ENCODE results near the gene PARVB. TPM values are rescaled to one million over a fixed set of nuclear protein-coding genes. Genes with fewer than 3 reads are reported as not detected.

PARVB gene
- total and polyA plus RNA-seq, 10 of the 15 experiments (the other 5 are each of a cell fraction or from before 2014, with no cell fraction given) = 5.2 to 264 (median 76.0) TPM

- Histone ChIP-seq H3K36me3 (ENCODE audit: control insufficient read depth in 2 of 2, insufficient read depth in 2 of 2, low read length in 1 of 2) (peaks cover 9 to 11% of the 10 kb centered on the region in 2 experiments), H3K4me3 (no peak overlapping the region), H4K20me1 (ENCODE audit: control insufficient read depth, insufficient read depth) (0 out of 2 replicates have a peak, but pooled peaks cover 4% of the 10 kb centered on the region), H3K27me3 (replicated peaks in 1 of 2; ENCODE audit: control insufficient read depth in 2 of 2, insufficient read depth in 2 of 2, low read length in 1 of 2) (no peaks in the 10 kb centered on the region), H3K27ac (ENCODE audit: control insufficient read depth, insufficient read depth) (no peak overlapping the region), H3K4me1 (ENCODE audit: control insufficient read depth, insufficient read depth, low read length) (no peaks in the 10 kb centered on the region), H3K9me3 (replicated peaks; ENCODE audit: control insufficient read depth, insufficient read depth, low read length) (no peaks in the 10 kb centered on the region; the same call in 2 of the 3 replicates), H3K79me2 (ENCODE audit: control insufficient read depth, insufficient read depth, low read length) (no peaks in the 10 kb centered on the region; the same call in 1 of the 2 replicates), H3K4me2 (ENCODE audit: control insufficient read depth, insufficient read depth) (no peak overlapping the region), H2AFZ (ENCODE audit: control insufficient read depth, low read depth, low read length) (no peak overlapping the region), H3K9ac (ENCODE audit: control insufficient read depth, insufficient read depth, low read length) (no peak overlapping the region)
- ChIA-PET POLR2A (no interaction called here), SMC1A (ENCODE audit: uncharacterized antibody, unreplicated experiment) (interaction anchor here (8.3 kb wide), 1 partner anchor 95 kb away, joined by 282 read pairs; no protein-coding TSS in a partner anchor), CTCF (interaction anchor here (9.6 kb wide), 1 partner anchor 94 kb away, joined by 499 read pairs; no protein-coding TSS in a partner anchor), RAD21 (ENCODE audit: unreplicated experiment) (no interaction called here)
- in situ Hi-C loops (cut with MboI) (loop anchor here (5.0 kb wide), 2 partner anchors 92 to 538 kb away; no protein-coding TSS in a partner anchor), intact Hi-C loops (cut with micrococcal nuclease; ENCODE audit: unreplicated experiment) (loop anchor here (10.0 kb wide), 1 partner anchor 476 kb away; no protein-coding TSS in a partner anchor)
- no TSS peak for BruUV-seq (replicated peaks)
- ATAC-seq = no peak
- DNase-seq (ENCODE audit: low read depth, low spot score) = no peak
- FAIRE-seq = no peak
- WGBS (ENCODE audit: insufficient coverage, insufficient replicate concordance, low lambda C conversion rate, missing lambda C conversion rate) = 90% methylated on average over 17 of the region's 17 CpGs
- TF ChIP-seq CREB1 (IDR thresholded peaks at IDR 0.05; ENCODE audit: low read depth) = no peak
- no peak for TF ChIP-seq CHD4 (IDR thresholded peaks at IDR 0.05)
- TF ChIP-seq ZSCAN29 (IDR thresholded peaks at IDR 0.05) = no peak
- TF ChIP-seq SRF (IDR thresholded peaks at IDR 0.05; ENCODE audit: low read depth in 2 of 2, low read length in 2 of 2) = no peak
- TF ChIP-seq RFX5 (IDR thresholded peaks at IDR 0.05; ENCODE audit: low read depth, low read length) = no peak
- no peak for TF ChIP-seq NR2C1 (IDR thresholded peaks at IDR 0.05)
- no peak for TF ChIP-seq BCL3 (IDR thresholded peaks at IDR 0.05; ENCODE audit: borderline replicate concordance, insufficient read depth, low read depth, low read length, poor library complexity, severe bottlenecking)
- no peak for TF ChIP-seq EED (IDR thresholded peaks at IDR 0.05; ENCODE audit: low read depth)
- no peak for TF ChIP-seq ZNF24 (IDR thresholded peaks at IDR 0.05)
- no peak for TF ChIP-seq KAT2A (conservative IDR thresholded peaks at IDR 0.05; ENCODE audit: control insufficient read depth, low read depth, low read length)
- TF ChIP-seq ZBED1 (IDR thresholded peaks at IDR 0.05; ENCODE audit: borderline replicate concordance) = no peak
- no peak for TF ChIP-seq NRF1 (conservative IDR thresholded peaks at IDR 0.05; ENCODE audit: low read depth, low read length)
- no peak for TF ChIP-seq NBN (IDR thresholded peaks at IDR 0.05)
- no peak for TF ChIP-seq ELK1 (IDR thresholded peaks at IDR 0.05; ENCODE audit: low read depth, low read length)
- TF ChIP-seq PML (IDR thresholded peaks at IDR 0.05; ENCODE audit: low read length) = no peak
Observed at GRCh38 chr22:44088976-44089570, 65.0 kb downstream of the PARVB start.

Measured in GM12878 (cell line).